Muscle of back (tissue), 11 donors: ENCODE results near the gene CYP1A1. TPM values are rescaled to one million over a fixed set of nuclear protein-coding genes. Genes with fewer than 3 reads are reported as not detected.

ENCODE experiments used
- DNase-seq, 3 donors: peaks; one replicate each; pipeline versions ENCODE4 v3.0.0 to v3.0.0-alpha.2; 2013
- polyA plus RNA-seq, 10 donors: library from polyadenylated mRNA; unstranded; fragments of 120-200 nt; gene quantifications; one replicate each; pipeline ENCODE4 v1.2.1, GENCODE V29; 2013; ENCODE audit not compliant: insufficient read length in 10 of 10

Gene CYP1A1
- polyA plus RNA-seq, 10 donors = 0.38 TPM; not detected in 9

DNA sequence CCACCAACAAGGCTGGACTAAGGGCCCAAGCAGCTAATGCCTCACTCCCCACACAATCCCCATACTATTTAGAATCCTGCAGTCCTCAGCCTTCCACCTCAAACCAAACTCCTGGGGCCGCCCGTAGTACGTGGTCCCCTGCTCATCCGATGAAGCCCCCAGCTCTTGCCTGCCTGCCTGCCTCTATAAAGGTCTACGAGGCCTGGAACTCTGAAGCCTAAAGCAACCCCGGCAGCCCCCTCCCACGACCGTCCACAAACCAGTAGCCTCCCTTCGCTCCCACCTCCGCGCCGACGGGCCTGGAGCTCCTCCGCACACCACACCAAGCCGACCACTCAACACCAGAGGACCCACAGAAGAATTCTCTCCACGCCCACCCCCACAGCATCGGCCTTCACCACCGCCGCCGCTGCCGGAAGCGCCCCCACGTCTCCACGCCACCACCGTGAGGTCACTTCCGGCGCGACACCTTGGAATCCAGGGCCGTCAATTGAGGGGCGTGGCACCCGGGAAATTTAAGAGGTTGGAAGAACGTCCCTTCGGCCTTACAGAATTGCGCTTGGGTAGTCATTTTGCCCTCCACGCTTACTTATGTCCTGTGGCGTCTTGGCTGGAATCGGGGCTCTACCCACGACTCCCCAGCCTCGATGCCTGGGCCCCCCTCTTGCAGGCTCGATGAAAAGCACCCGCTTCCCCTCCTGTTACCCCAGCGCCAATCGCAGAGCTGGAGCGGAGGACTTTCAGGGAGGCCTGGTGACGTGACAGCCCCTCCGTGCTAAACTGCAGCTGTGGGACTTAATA lies 29.5 kb downstream of the CYP1A1 start, which contains the start of gene EDC3:
EDC3 (minus strand) TSS at position 428 of the 801 bp plus-strand sequence. CDS start 20,900 bp downstream, outside the sequence.
- peak; percentile 91 to 96 (median 93) for DNase-seq

DNA sequence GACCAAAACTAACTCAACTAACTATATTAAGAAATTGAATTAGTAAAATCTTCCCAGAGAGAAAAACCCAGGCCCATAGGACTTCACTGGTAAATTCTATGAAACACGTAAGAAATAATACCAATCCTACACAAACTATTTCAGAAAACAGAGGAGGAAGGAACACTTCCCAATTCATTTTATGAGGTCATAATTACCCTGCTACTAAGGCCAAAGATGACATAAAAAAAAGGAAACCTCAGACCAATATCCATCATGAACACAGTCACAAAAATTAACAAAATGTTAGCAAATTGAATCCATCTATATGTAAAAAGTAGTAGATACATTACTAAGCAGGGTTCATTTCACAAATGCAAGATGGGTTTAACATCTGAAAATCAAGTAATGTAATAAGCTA lies 33.0 kb downstream of the CYP1A1 start:
- no peak for DNase-seq

DNA sequence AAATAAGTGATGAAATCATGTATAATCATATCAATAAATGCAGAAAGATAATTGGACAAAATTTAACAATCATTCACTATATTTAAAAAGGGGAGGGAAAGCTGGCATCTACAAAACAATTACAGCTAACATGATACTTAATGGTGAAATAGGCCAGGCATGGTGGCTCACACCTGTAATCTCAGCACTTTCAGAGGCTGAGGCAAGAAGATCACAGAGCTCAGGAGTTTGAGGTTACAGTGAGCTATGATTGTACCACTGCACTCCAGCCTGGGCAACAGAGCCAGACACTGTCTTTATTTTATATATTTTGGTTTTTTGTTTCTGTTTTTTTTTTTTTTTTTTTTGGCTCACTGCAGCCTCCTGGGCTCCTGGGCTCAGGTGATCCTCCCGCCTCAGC lies 41.6 kb downstream of the CYP1A1 start:
- no peak for DNase-seq

DNA sequence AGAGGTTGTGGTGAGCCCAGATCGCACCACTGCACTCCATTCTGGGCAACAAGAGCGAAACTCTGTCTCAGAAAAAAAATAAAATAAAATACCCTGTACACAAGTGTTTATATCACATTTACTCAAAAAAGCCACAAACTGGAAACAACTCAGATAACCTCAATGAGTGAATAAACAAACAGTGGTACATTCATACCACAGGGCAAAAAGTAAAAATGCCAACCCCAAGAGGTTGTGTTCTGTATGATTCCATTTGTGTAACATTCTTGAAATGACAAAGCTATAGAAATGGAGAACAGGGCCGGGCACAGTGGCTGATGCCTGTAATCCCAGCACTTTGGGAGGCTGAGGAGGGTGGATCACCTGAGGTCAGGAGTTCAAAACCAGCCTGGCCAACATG lies 42.4 kb downstream of the CYP1A1 start:
- DNase-seq = no peak

DNA sequence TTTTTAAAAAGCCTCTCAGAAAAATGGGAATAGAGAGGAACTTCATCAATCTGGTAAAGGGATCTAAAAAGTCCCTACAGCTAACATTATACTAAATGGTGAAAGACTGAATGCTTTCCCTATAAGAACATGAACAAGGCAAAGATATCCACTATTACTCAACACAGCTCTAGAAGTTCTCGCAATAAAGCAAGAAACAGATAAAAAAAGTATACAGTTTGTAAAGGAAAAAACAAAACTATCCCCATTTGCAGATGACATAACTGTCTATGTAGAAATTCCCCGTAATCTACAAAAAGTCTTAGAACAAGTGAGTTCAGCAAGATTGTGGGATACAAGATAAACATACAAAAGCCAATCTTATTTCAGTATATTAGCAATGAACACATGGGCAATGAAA lies 44.9 kb downstream of the CYP1A1 start:
- no peak for DNase-seq

DNA sequence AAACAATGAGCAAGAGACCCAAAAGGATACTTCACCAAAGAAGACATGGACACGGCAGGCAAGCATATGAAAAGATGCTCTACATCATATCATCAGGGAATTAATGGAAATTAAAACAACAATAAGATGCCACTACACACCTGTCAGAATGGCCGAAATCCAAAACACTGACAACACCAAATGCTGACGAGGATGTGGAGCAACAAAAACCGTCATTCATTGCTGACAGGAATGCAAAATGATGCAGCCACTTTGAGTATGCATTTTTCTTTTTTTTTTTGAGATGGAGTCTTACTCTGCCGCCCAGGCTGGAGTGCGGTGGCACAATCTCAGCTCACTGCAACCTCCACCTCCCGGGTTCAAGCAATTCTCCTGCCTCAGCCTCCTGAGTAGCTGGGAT lies 48.5 kb downstream of the CYP1A1 start:
- DNase-seq = no peak

DNA sequence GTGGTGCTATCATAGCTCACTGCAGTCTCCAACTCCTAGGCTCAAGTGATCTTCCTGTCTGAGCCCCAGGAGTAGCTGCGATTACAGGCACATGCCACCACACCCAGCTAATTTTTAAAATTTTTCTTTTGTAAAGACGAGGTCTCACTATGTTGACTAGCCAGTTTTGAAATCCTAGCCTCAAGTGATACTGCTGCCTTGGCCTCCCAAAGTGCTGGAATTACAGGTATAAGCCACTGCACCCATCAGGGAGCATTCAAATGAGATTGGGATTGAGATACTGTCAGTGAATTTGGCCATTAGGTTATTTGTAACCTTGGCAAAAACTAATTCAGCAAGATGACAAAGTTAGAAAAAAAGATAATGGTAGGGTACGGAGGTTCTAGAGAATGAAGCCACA lies 51.2 kb downstream of the CYP1A1 start:
- no peak for DNase-seq

DNA sequence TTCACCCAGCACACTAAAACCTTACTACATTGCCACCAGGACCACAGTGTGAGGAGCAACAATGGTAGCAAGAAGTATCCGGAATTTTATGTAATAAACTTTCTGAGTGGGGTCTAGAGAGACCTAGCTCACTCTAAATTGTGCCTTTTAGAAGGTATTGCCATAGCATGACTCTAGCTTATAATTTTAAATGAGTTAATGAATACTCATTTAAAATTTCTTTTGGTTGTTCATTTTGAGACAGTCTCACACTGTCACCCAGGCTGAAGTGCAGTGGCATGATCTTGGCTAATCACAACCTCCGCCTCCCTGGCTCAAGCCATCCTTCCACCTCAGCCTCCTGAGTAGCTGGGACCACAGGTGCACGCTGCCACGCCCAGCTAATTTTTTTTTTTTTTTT lies 55.7 kb downstream of the CYP1A1 start:
- no peak for DNase-seq

Other genes starting within 250 kb of the CYP1A1 start
- 1 to 10 TPM; 3.5 to 6.5 (median 4.9) TPM for gene ARID3B, start 184.3 kb downstream of the CYP1A1 start, polyA plus RNA-seq
- gene CLK3, start 109.7 kb downstream of the CYP1A1 start, polyA plus RNA-seq = 10 to 100 TPM; 37.3 to 51.9 (median 43.1) TPM
- 10 to 100 TPM; 21.4 to 35.1 (median 23.5) TPM for gene EDC3, start 29.5 kb downstream of the CYP1A1 start, polyA plus RNA-seq
- gene CYP1A2, start 23.3 kb upstream of the CYP1A1 start, polyA plus RNA-seq = under 1 TPM in 7 of 10 donors, not detected in 3; 0.04 to 0.17 (median 0.08) TPM
- 10 to 100 TPM; 23.1 to 42.0 (median 32.1) TPM for gene CSK, start 56.6 kb upstream of the CYP1A1 start, polyA plus RNA-seq
- under 1 TPM in 1 of 10 donors, not detected in 9; 0.20 TPM for gene LMAN1L, start 87.3 kb upstream of the CYP1A1 start, polyA plus RNA-seq
- gene CPLX3, start 101.1 kb upstream of the CYP1A1 start, polyA plus RNA-seq = under 1 TPM in 1 of 10 donors, not detected in 9; 0.10 TPM
- 10 to 100 TPM; 24.3 to 44.8 (median 30.4) TPM for gene ULK3, start 117.6 kb upstream of the CYP1A1 start, polyA plus RNA-seq
- gene SCAMP2, start 147.8 kb upstream of the CYP1A1 start, polyA plus RNA-seq = 10 to 100 TPM; 49.3 to 63.3 (median 54.8) TPM
- 10 to 100 TPM; 47.8 to 64.6 (median 56.9) TPM for gene MPI, start 164.5 kb upstream of the CYP1A1 start, polyA plus RNA-seq
- gene FAM219B, start 181.3 kb upstream of the CYP1A1 start, polyA plus RNA-seq = 10 to 100 TPM; 37.0 to 55.6 (median 43.6) TPM
- gene COX5A, start 212.5 kb upstream of the CYP1A1 start, polyA plus RNA-seq = 100 to 1,000 TPM; 192 to 258 (median 234) TPM
- gene RPP25, start 231.2 kb upstream of the CYP1A1 start, polyA plus RNA-seq = 1 to 10 TPM in 8 of 10 donors, under 1 TPM in 2; 0.69 to 1.9 (median 1.4) TPM